ENCODE measurements around the gene CLDN4.
A peak's percentile ranks its signal among the peaks of the same experiment; 100 is the strongest.
"Not testable (repeated sequence)": the region's sequence is repeated elsewhere in the genome, so short reads cannot be mapped to it uniquely, and the experiment has no call there.

CLDN4 gene

DNA sequence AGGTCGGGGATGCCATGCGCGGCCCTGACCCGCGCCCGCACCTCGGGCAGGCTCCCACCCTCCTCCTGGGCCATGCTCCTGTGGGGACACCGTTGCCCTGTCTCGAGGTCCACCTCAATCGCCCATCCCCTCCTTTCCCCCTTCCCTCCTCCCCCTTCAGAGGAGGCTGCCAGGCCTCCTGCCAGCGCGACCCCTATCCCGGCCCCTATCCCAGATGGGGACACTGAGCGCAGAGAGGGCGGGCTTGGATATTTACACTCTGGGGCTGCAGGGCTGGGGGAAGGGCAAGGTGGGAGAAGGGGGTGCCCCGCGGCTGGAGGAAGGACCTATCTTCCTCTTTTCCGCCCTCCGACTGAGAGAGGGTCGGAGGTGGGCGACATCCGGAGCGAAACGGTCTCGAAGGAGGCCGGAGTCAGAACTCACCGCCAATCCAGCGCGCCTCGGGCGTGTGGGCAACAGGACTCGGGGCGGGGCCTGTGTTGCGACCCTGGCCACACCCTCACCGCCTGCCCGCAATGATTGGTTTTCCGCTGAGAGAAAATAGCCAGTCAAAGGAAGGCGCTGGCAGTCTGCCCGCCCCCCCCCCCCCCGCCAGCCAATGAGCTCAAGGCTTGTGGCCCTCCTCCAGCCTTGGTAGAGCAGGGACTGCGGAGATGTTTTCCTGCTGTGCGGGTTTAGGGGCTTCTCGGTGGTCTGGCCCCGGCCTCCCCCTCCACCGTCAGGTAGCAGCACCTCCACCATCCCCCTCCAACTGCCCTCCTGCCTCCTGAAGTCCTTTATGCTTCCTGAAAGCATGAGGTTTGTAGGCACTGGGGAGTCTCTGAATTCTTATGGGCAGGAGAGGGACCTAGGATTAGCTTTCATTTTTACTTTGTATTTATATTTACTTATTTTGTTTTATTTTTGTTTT lies 11.5 kb downstream of the CLDN4 start, which contains the start of gene METTL27:
TSS of gene METTL27 (minus strand) at position 450 of the 910 bp plus-strand sequence. CDS start at position 74, 376 bp downstream.
- peak; percentile 81 for DNase-seq (ENCODE audit: low read depth)

- no peak for DNase-seq (ENCODE audit: low read depth)
These were observed 13.3 kb downstream of the CLDN4 start for GRCh38 chr7:73844131-73844547.

GRCh38 chr7:73844848-73845460 lies 14.2 kb downstream of the CLDN4 start:
- DNase-seq (ENCODE audit: low read depth): no peak

GRCh38 chr7:73845701-73846195 lies 15.0 kb downstream of the CLDN4 start:
- DNase-seq (ENCODE audit: low read depth): not testable (repeated sequence)

DNA sequence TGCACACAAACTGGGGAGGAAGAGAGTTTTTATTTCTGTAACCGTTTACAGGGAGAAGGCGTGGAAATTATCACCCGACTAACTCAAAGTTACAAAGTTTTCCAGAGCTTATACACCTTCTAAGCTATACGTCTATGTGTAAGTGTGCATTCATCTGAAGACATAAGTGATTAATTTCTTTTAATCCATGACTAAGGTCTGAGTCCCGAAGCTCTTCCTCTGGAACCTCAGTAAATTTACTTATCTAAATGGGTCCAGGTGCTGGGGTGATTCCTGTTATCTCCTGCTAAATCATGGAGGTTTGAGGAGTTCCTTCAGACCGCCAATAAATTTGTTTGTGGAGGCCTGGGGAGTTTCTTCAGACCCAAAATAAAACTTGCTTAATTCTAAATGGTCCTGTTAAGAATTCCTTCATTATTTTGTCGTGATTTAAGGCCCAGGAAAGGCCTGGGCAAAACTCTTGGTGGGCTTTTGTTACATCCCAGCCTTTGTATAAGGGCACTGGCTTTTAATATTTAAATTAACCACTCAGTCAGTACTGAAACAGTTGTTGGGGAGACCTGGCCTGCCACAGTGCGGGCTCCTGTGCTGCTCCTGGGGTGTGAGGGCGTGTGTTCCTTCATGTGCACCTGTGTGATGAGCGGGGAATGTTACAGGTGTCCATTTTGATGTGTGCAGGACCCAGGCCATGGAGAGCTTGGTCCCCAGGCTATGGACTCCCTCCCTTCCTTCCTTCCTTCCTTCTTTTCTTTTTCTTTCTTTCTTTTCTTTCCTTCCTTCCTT lies 17.3 kb downstream of the CLDN4 start:
- DNase-seq (ENCODE audit: low read depth): no peak

GRCh38 chr7:73850781-73851207 lies 20.0 kb downstream of the CLDN4 start:
- DNase-seq (ENCODE audit: low read depth): no peak

DNA sequence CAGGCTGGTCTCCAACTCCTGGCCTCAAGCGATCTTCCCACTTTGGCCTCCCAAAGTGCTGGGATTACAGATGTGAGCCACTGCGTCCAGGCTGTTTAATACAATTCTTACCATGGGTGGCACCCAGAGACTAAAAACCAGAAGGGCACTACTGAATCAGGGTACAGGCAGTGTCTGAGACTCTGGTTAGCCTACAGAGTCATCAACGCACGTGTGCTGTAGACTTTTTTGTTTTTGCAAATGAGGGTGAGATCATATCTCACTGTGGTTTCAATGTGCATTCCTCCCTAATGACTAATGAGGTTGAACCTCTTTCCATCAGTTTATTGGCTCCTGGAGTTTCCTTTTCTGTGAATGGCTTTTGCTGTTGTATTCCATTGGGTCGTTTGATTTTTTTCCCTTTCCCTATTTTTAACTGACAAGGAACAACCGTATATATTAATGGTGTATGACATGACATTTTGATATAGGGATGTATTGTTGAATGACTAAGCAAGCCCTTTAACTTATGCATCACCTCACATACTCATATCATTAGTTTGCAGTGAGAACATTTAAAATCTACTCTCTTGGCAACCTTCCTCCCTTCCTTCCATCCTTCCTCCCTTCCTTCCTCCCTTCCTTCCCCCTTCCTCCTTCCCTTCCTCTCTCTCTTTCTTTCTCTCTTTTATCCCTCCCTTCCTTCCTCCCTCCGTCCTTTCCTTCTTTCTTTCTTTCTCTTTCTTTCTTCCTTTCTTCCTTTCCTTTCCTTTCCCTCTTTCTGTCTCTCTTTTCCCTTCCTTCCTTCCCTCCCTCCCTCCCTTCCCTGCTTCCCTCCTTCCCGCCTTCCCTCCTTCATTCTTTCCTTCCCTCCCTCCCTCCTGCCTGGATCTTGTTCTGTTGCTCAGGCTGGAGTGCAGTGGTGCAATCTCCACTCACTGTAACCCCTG lies 20.9 kb downstream of the CLDN4 start:
- no peak for DNase-seq (ENCODE audit: low read depth)

- DNase-seq (ENCODE audit: low read depth): no peak
These were observed 21.7 kb downstream of the CLDN4 start for GRCh38 chr7:73852500-73852899.

GRCh38 chr7:73856941-73857340 lies 26.1 kb downstream of the CLDN4 start:
- no peak for DNase-seq (ENCODE audit: low read depth)

DNA sequence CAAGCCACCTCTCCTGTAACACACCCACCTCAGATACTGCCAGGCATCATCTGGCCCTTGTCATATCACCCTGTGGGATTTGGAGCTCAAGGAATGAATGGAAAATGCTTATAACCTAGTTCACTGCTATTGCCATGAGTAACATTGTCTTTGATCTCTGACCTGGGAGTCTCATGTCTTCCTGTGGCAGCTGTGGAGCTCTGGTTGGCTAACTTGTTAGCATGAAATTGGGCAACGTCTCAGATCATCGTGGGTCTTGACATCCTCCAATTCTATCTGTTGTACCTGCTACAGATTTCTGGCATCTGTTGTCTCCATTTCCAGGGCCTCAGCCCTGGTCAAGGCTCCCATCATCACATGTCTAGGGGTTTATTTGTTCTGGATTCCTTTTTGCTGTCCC lies 28.0 kb downstream of the CLDN4 start:
- DNase-seq (ENCODE audit: low read depth): no peak

DNA sequence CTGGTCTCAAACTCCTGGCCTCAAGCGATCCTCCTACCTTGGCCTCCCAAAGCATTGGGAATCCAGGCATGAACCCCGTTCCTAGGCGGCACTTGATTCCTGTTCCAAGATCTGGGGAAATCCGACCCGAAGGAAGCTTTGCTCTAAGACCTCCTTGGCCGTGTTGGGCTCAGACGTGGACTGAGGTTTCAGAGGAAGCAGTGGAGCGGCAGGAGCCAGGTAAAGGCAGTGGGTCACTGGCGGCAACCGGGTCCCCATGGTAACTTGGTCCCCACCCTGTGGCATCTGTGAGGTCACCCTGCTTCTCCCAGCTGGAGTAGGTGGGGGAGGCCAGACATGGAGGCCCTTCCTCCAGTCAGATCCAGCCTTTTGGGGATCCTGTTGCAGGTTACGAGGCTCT lies 30.1 kb downstream of the CLDN4 start, which contains the start of gene TMEM270:
TSS of gene TMEM270 (plus strand) at position 301 of the 400 bp plus-strand sequence. CDS start at position 337, 36 bp downstream.
- DNase-seq (ENCODE audit: low read depth): no peak

GRCh38 chr7:73861305-73861704 lies 30.5 kb downstream of the CLDN4 start:
- DNase-seq (ENCODE audit: low read depth): no peak

GRCh38 chr7:73864981-73865711 lies 34.4 kb downstream of the CLDN4 start:
- DNase-seq (ENCODE audit: low read depth): no peak

- DNase-seq (ENCODE audit: low read depth): no peak
These were observed 35.1 kb downstream of the CLDN4 start for GRCh38 chr7:73865738-73866445.

DNA sequence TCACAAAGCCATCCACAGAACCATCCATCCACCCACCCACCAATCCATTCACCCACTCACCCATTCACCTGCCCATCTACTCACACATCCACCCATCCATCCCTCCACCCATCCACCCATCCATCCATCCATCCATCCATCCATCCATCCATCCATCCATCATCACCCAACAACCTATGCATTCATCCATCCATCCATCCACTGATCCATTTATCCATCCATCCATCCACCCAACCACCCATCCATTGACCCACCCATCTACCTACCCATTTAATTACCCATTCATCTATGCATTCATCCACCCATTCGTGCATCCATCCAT lies 35.6 kb downstream of the CLDN4 start:
- DNase-seq (ENCODE audit: low read depth): no peak

DNA sequence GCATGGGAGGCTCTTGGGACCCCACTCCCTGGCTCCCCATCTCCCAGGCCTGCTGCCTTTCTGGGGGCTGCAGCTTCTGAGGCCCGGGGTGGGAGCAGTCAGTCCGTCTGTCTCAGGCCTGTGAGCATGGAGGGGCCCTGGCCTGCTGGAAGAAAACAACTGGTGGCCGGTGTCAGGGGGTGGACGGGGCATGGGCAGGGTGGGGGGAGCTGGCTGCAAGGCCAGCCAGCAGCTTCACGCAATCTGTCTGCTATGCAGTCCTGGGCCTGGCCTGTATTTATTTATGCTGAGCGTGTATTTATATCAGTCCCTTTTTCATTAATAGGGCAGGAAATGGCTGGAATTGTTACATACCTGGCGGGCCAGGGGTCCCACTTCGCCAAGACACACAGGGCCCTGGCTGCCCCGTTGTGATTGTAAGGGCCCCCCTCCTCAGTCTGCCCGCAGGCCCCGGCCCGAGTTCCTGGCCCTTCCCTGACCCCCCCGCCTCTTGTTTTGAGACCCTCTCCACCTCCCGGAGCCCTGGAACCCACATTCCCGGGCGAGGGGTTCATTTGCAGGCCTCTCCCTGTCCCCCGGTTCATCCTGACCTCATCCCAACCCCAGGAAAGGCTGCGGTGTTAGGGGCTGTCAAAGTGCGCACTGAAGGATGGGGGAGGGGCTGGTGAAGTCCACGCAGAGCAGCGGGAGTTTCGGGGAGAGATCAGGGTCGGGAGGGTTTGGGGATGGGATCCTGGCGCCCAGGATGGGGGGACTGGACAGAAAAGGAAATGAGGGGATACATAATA lies 38.4 kb downstream of the CLDN4 start:
- DNase-seq (ENCODE audit: low read depth): no peak

DNA sequence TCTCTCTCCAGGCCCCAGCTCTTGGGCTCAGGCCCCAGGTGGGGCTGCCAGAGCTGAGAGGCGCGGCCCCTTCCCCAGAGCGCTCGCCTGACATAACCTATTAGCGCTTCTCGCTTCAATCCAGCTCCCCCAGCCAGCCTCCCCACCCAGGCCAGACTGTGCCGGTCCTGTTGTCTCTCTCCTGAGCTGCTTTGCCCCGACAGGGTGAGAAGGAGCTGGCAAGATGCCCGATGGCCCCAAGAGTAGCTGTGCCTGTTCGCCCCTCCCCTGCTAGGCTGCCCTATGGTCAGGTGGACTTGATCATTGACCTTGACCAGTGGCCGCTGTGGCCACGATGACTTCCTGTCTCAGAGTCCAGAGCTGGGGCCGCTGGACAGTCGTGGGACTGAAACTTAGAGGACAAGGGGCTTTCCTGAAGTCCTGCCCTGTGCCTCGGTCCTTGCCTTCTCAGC lies 39.3 kb downstream of the CLDN4 start:
- DNase-seq (ENCODE audit: low read depth): no peak

DNA sequence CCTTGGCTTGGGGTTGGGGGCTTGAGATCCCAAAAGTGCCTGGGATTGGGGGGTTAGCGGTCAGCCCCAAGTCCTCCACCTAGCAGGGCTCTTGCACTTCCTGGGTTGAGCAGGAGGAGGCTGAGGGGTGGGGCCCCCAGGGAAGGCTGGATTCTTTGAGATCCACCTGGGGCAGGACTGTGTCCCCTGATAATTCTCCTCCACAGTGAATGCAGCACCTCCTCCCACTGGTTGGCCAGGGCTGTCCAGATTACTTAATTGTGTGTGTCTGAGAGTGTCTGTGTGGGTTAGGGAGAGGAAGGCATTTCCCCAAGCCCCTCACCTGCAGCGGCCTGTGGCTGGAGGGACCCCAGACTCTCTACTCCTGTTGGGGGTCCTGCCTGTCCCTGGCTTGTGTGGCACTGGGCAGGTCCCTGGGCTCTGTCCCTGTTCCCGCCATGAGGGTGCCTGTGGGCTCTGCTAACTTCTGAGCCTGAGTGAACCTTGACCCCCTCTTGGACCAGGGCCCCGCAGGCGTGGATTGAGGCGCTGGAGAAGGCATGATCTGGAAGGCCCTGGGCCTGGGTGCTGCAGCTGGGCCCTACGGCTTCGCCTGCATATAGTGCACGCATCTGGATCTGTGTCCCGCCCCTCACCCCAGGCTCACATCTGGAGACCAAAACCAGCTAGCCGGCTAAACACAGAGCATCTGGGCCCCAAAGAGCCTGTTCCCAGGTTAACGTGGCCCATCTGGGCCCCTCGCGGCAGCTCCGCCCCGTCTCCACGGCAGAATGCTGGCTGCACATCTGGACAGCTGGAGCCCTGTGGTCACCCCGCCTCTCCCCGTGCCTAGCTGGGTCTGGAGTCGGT lies 40.6 kb downstream of the CLDN4 start:
- no peak for DNase-seq (ENCODE audit: low read depth)

Data from T follicular helper cell (primary cell).